OCI-LY7 (cell line): ENCODE results near the gene TRIM9. TPM values are rescaled to one million over a fixed set of nuclear protein-coding genes. Genes with fewer than 3 reads are reported as not detected.

Source experiments
- BruUV-seq: library from RNA; stranded (reverse); fragments of 400-500 nt; replicated peaks from 2 replicates; lab custom pipeline; 2021; lab: Mats Ljungman, UMichigan
- CTCF ChIA-PET: fragments of 300-600 bp; sonication (Branson Sonifier 250); formaldehyde crosslinking; loops from one replicate; lab custom pipeline; 2022; ENCODE audit warnings: antibody characterized with exemption; ENCODE audit not compliant: unreplicated experiment; lab: Charles Lee
- POLR2A ChIA-PET: fragments of 300-600 bp; sonication (Branson Sonifier 250); formaldehyde crosslinking; loops from one replicate; lab custom pipeline; 2022; ENCODE audit warnings: antibody characterized with exemption; lab: Charles Lee
- DNase-seq: peaks from one replicate; pipeline ENCODE4 v3.0.0-alpha.2; 2015; ENCODE audit warnings: low spot score
- H2AFZ ChIP-seq: fragments of 200-600 bp; sonication (generic), shearing (Covaris generic); 2 replicates; pipeline ENCODE4 v1.6.1; 2014; ENCODE audit warnings: mild to moderate bottlenecking, antibody characterized with exemption, low read length, moderate library complexity
- H3K27ac ChIP-seq: fragments of 200-600 bp; sonication (generic); 2 replicates; pipeline ENCODE4 v1.5.1; 2014; ENCODE audit warnings: mixed run types, low read depth, mild to moderate bottlenecking, moderate library complexity, low read length, inconsistent platforms; ENCODE audit not compliant: poor library complexity, severe bottlenecking
- H3K36me3 ChIP-seq: fragments of 200-600 bp; sonication (generic); 2 replicates; pipeline ENCODE4 v1.6.1; 2014; ENCODE audit warnings: mild to moderate bottlenecking, antibody characterized with exemption, low read length, moderate library complexity, mixed read lengths; ENCODE audit not compliant: insufficient read depth
- H3K4me1 ChIP-seq: fragments of 200-600 bp; sonication (generic); 2 replicates; pipeline ENCODE4 v1.5.1; 2014; ENCODE audit warnings: mild to moderate bottlenecking, low read length; ENCODE audit not compliant: insufficient read depth, poor library complexity, severe bottlenecking
- H3K4me2 ChIP-seq: fragments of 200-600 bp; sonication (generic); 2 replicates; pipeline ENCODE4 v1.6.1; 2014; ENCODE audit warnings: mild to moderate bottlenecking, low read length
- H3K4me3 ChIP-seq: fragments of 200-600 bp; sonication (generic); 2 replicates; pipeline ENCODE4 v1.5.1; 2014; ENCODE audit warnings: mild to moderate bottlenecking, low read depth, low read length; ENCODE audit not compliant: poor library complexity, severe bottlenecking
- H3K79me2 ChIP-seq: fragments of 200-600 bp; sonication (generic); 2 replicates; pipeline ENCODE4 v1.6.1; 2016; ENCODE audit warnings: low read depth, mild to moderate bottlenecking, low read length, moderate library complexity, mixed read lengths; ENCODE audit not compliant: insufficient read depth
- H3K9me2 ChIP-seq: fragments of 200-600 bp; sonication (generic); 2 replicates; pipeline ENCODE4 v1.6.1; 2016; ENCODE audit warnings: mild to moderate bottlenecking, low read length, mixed read lengths; ENCODE audit not compliant: insufficient read depth
- H3K9me3 ChIP-seq: fragments of 200-600 bp; sonication (generic); 2 replicates; pipeline ENCODE4 v1.6.1; 2014; ENCODE audit warnings: mild to moderate bottlenecking, mixed run types, low read length, mixed read lengths
- H4K20me1 ChIP-seq: fragments of 200-600 bp; sonication (generic); 2 replicates; pipeline ENCODE4 v1.6.1; 2014; ENCODE audit warnings: mild to moderate bottlenecking, antibody characterized with exemption, low read length, moderate library complexity, mixed read lengths; ENCODE audit not compliant: insufficient read depth
- EZH2phosphoT487 ChIP-seq: fragments of 200-600 bp; sonication (generic); IDR thresholded peaks from 2 replicates; pipeline ENCODE4 v1.6.1; 2018; ENCODE audit warnings: low read depth, borderline replicate concordance, mild to moderate bottlenecking, mixed run types, antibody characterized with exemption, low read length, moderate library complexity, mixed read lengths
- intact Hi-C: fragments of 100-400 bp; cut with micrococcal nuclease; formaldehyde crosslinking; loops from one replicate; pipeline ENCODE4 v1.10.0; 2022; ENCODE audit not compliant: unreplicated experiment
- total RNA-seq, 2 experiments: library from RNA; depleted of rRNA in 1 of 2; stranded (reverse); fragments of >200 nt in 1 of 2; shearing (Covaris generic) in 1 of 2; gene quantifications; 2 replicates each; pipeline ENCODE4 v1.2.3, GENCODE V29; 2014 to 2022
- TF ChIP-seq, protein P1 (sequence below): fragments of 200-600 bp; sonication (generic); conservative IDR thresholded peaks from 2 replicates; pipeline ENCODE4 v1.5.1; 2014; ENCODE audit warnings: mild to moderate bottlenecking, antibody characterized with exemption, low read length, moderate library complexity, mixed read lengths

The TRIM9 gene
- total RNA-seq, 2 experiments from 2014 or later: 1.4 to 7.9 TPM

DNA sequence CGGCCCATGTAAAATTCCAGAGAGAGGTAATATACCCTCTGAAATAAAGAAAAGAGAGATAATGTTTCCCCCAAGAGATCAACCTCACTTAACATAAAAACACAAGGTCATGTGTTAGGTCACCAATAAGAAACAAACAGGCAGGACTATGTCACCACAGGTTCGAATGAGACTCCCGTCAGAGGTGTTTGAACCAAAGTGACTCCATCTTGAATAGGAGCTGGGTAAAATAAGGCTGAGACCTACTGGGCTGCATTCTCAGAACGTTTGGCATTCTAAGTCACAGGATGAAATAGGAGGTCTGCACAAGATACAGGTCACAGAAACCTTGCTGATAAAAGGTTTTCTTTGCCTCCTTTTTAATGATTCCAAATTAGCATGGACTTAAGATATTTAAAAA, 157.1 kb downstream of the TRIM9 start:
- ChIA-PET POLR2A (no interaction called here), CTCF (no interaction called here)
- Histone ChIP-seq H3K4me3 (no peak overlapping the region), H3K4me1 (no peaks in the 10 kb centered on the region), H4K20me1 (no peaks in the 10 kb centered on the region), H2AFZ (no peak overlapping the region), H3K4me2 (no peak overlapping the region), H3K79me2 (no peaks in the 10 kb centered on the region), H3K27ac (no peak overlapping the region), H3K36me3 (no peaks in the 10 kb centered on the region), H3K9me3 (no peaks in the 10 kb centered on the region), H3K9me2 (no peaks in the 10 kb centered on the region)
- DNase-seq: no peak
- TF ChIP-seq, protein P1, sequence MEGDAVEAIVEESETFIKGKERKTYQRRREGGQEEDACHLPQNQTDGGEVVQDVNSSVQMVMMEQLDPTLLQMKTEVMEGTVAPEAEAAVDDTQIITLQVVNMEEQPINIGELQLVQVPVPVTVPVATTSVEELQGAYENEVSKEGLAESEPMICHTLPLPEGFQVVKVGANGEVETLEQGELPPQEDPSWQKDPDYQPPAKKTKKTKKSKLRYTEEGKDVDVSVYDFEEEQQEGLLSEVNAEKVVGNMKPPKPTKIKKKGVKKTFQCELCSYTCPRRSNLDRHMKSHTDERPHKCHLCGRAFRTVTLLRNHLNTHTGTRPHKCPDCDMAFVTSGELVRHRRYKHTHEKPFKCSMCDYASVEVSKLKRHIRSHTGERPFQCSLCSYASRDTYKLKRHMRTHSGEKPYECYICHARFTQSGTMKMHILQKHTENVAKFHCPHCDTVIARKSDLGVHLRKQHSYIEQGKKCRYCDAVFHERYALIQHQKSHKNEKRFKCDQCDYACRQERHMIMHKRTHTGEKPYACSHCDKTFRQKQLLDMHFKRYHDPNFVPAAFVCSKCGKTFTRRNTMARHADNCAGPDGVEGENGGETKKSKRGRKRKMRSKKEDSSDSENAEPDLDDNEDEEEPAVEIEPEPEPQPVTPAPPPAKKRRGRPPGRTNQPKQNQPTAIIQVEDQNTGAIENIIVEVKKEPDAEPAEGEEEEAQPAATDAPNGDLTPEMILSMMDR: no peak
- no TSS peak for BruUV-seq
- intact Hi-C loops: no loop called here

DNA sequence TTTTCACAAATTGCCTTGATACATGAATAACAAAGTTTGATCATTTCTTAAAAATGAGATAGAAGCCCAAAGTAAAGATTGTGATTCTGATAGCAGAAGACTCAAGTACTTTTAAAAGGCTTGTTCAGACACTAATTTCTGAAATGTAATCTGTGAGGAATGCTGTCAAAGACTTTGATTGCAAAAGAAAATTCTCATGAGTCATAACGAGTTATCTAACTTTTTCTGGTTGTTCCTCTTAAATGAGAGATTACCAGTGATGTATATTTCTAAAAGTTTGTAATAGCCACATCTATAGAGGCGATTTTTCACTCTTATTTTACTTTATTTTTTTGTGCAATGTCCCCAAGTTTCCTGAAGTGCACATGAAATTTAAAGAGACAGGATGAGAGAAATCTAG, 157.6 kb downstream of the TRIM9 start:
- Histone ChIP-seq H4K20me1 (no peaks in the 10 kb centered on the region), H3K9me3 (no peaks in the 10 kb centered on the region), H3K79me2 (no peaks in the 10 kb centered on the region), H3K4me3 (no peak overlapping the region), H3K27ac (no peak overlapping the region), H2AFZ (no peak overlapping the region), H3K4me1 (no peaks in the 10 kb centered on the region), H3K9me2 (no peaks in the 10 kb centered on the region), H3K4me2 (no peak overlapping the region), H3K36me3 (no peaks in the 10 kb centered on the region)
- CTCF ChIA-PET: interaction anchor here (0.9 kb wide), 1 partner anchor 16 kb away, joined by 3 read pairs; no protein-coding TSS in a partner anchor
- no TSS peak for BruUV-seq
- intact Hi-C loops: no loop called here
- DNase-seq: no peak
- POLR2A ChIA-PET: interaction anchor here (1.3 to 1.5 kb wide), 2 partner anchors 11 to 13 kb away, joined by 4 to 6 read pairs; no protein-coding TSS in a partner anchor
- TF ChIP-seq, protein P1: no peak
- no peak for TF ChIP-seq EZH2phosphoT487

DNA sequence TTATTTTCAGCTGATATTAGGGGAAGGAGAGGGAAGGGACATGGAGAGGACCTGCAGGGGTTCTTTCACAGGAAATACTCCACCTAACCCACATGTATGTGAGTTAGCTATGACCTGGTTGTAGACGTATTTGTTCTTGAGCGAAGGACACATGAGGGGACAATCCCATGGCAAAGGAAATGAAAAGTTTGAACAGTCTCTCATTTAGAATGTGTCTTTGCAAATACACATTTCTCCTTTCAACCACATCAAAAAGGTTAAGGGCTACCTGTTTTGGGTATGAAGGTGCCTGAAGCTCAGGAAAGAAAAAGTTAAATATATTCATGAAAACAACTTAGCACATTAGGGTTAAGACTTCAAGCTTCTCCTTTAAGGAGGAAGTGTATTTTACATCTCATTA, 158.0 kb downstream of the TRIM9 start:
- Histone ChIP-seq H4K20me1 (no peaks in the 10 kb centered on the region), H3K9me2 (no peaks in the 10 kb centered on the region), H3K27ac (no peak overlapping the region), H3K36me3 (no peaks in the 10 kb centered on the region), H3K79me2 (no peaks in the 10 kb centered on the region), H3K4me3 (no peak overlapping the region), H3K9me3 (no peaks in the 10 kb centered on the region), H2AFZ (no peak overlapping the region), H3K4me2 (no peak overlapping the region), H3K4me1 (no peaks in the 10 kb centered on the region)
- DNase-seq: no peak
- POLR2A ChIA-PET: interaction anchor here (1.3 to 1.5 kb wide), 2 partner anchors 11 to 13 kb away, joined by 4 to 6 read pairs; no protein-coding TSS in a partner anchor
- TF ChIP-seq, protein P1: no peak
- no peak for TF ChIP-seq EZH2phosphoT487
- no TSS peak for BruUV-seq
- intact Hi-C loops: no loop called here
- CTCF ChIA-PET: interaction anchor here (0.9 kb wide), 1 partner anchor 15 kb away, joined by 3 read pairs; no protein-coding TSS in a partner anchor
